Prostate gland (tissue), 1 donor: ENCODE data around the gene FAF2.

Experiments
- POLR2A ChIP-seq: fragments of 450-650 bp; IDR thresholded peaks from one replicate; pipeline ENCODE4 v1.6.1; 2016; ENCODE audit warnings: antibody characterized with exemption, mild to moderate bottlenecking
- POLR2AphosphoS5 ChIP-seq: sonication (generic); formaldehyde crosslinking; IDR thresholded peaks from one replicate; pipeline ENCODE4 v1.6.1; 2017; ENCODE audit warnings: antibody characterized with exemption

DNA sequence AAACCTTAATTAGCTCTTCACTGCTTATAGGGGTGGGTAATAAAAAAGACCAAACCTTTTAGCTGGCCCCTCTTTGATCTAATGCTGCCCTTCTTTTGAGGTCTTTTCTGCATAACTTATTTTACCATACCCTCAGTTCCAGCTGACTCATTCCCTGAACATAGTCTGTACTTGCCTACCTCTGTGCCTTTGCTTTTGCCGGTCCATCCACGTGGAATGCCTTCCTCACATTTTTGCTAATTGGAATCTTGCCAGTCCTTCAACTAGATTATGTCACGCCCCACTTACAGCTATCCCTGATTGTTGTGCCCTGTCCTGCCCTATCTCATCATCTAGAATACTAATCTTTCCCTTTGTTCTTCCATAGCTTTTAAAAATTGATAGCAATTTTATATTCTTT, 44.2 kb downstream of the FAF2 start:
- no peak for TF ChIP-seq POLR2AphosphoS5
- no peak for TF ChIP-seq POLR2A
